Ovary (tissue), 9 donors: ENCODE data around the gene SF3B1. TPM values are rescaled to one million over a fixed set of nuclear protein-coding genes. Genes with fewer than 3 reads are reported as not detected.
A peak's percentile ranks its signal among the peaks of the same experiment; 100 is the strongest.
"Not testable (repeated sequence)": the region's sequence is repeated elsewhere in the genome, so short reads cannot be mapped to it uniquely, and the experiment has no call there.

ENCODE experiments used
- DNase-seq, 5 donors: peaks; one replicate each; pipeline ENCODE4 v3.0.0-alpha.2; 2019 to 2020
- H3K27ac ChIP-seq, 2 donors: fragments of 200-600 bp; one replicate each; pipeline versions ENCODE4 v1.5.1 to v1.8.0; 2019 to 2022
- H3K27me3 ChIP-seq: fragments of 200-600 bp; one replicate; pipeline ENCODE4 v1.8.0; 2022
- H3K36me3 ChIP-seq: fragments of 200-600 bp; sonication (generic); one replicate; pipeline ENCODE4 v1.5.1; 2019
- H3K4me1 ChIP-seq: one replicate; pipeline ENCODE4 v1.8.1; 2013; ENCODE audit warnings: mild to moderate bottlenecking, moderate library complexity; ENCODE audit not compliant: insufficient read depth
- H3K4me3 ChIP-seq: fragments of 200-600 bp; sonication (generic); one replicate; pipeline ENCODE4 v1.5.1; 2017
- H3K9me3 ChIP-seq, 2 donors: fragments of 200-600 bp in 1 of 2; sonication (generic) in 1 of 2; one replicate each; pipeline versions ENCODE4 v1.5.1 to v1.8.1; 2013 to 2019; ENCODE audit warnings: mild to moderate bottlenecking in 1 of 2, moderate library complexity in 1 of 2
- CTCF ChIP-seq, 3 donors: fragments of 450-650 bp in 2 of 3; fragments of 200-600 bp in 1 of 3; IDR thresholded peaks; one replicate each; pipeline versions ENCODE4 v1.5.1 to v1.8.0; 2016 to 2022; ENCODE audit warnings: antibody characterized with exemption in 3 of 3, mild to moderate bottlenecking in 1 of 3
- EP300 ChIP-seq: sonication (generic); formaldehyde crosslinking; IDR thresholded peaks from one replicate; pipeline ENCODE4 v1.6.1; 2017; ENCODE audit warnings: antibody characterized with exemption
- POLR2A ChIP-seq: fragments of 450-650 bp; IDR thresholded peaks from one replicate; pipeline ENCODE4 v1.6.1; 2017; ENCODE audit warnings: antibody characterized with exemption, mild to moderate bottlenecking, moderate library complexity
- WGBS, 3 donors: extraction: QIAGEN DNeasy Blood & Tissue Kit in 1 of 3; methylation state at CpG; one replicate each; pipeline versions ENCODE4 v1.1.5 to v1.1.7; 2013 to 2017; 5-methylcytosine and 5-hydroxymethylcytosine counted together
- intact Hi-C, 4 donors: fragments of 100-400 bp; cut with DNase I; formaldehyde crosslinking; loops; one replicate each; pipeline versions ENCODE4 v1.11.0 to v1.15.1; 2022 to 2023
- polyA plus RNA-seq, 2 donors: library from polyadenylated mRNA; stranded (reverse); fragments of 200-250 nt in 1 of 2; fragments of 350-450 nt in 1 of 2; fragmentation: Illumina TruSeq in 1 of 2; extraction: RNeasy Lipid Tissue Mini Kit (QIAGEN cat#74804) in 1 of 2; gene quantifications; one replicate each; pipeline ENCODE4 v1.2.3, GENCODE V29; 2013 to 2014
- total RNA-seq, 7 donors: library from RNA; depleted of rRNA in 2 of 7; stranded (reverse); fragments of >200 nt in 2 of 7; fragmentation: NEBNext Ultra II Directional in 3 of 7; extraction: Animal tissue kit (Norgen Biotek cat#: 25700) in 3 of 7; gene quantifications; one replicate each; pipeline versions ENCODE4 v1.1.0 to v1.2.4, GENCODE V29; 2016 to 2023
- donor health status: DM: no; HTN: no; CAD: no; lungs with moderate emphysema.
- donor health status: DM: no; HTN: no; CAD: no.
- donor health status: Bipolar disorder and iron deficiency.
- donor health status: DM: yes; HTN: yes; CAD: no.
- donor health status: DM: no; HTN: no; CAD: no.
- donor health status: DM: yes; HTN: yes; CAD: no.

SF3B1 gene
- total and polyA plus RNA-seq, 9 donors: 189 to 336 (median 245) TPM

GRCh38 chr2:197452754-197453122 is 17.9 kb upstream of the SF3B1 start:
- intact Hi-C loops: loop anchor here in 3 of 4 donors (2.0 to 5.0 kb wide), 2 partner anchors 18 to 45 kb away; partner anchors contain the start of genes HSPD1 (in 2 of the 3) and SF3B1 (in 1 of the 3)
- no peaks in the 10 kb centered on the region for H3K9me3 ChIP-seq

GRCh38 chr2:197450935-197451358 is 16.1 kb upstream of the SF3B1 start:
- not testable (repeated sequence) for H3K9me3 ChIP-seq, H3K27me3 ChIP-seq, DNase-seq, H3K27ac ChIP-seq, H3K4me1 ChIP-seq, H3K36me3 ChIP-seq, H3K4me3 ChIP-seq
- WGBS, 3 donors: 84 to 89% (median 87%) methylated on average over 6 of the region's 6 CpGs
- intact Hi-C loops: loop anchor here in 2 of 4 donors (5.0 kb wide), 1 partner anchor 46 kb away; the partner anchor contains the start of gene HSPD1 (in 2 of the 2)

More at GRCh38 chr2:197452754-197453122, 17.9 kb upstream of the SF3B1 start:
- H3K4me3 ChIP-seq: peak overlapping the region; percentile 55
- 2 to 4% (median 2%) methylated on average over 11 of the region's 11 CpGs for WGBS, 3 donors
- no peak for TF ChIP-seq EP300
- TF ChIP-seq CTCF (IDR thresholded peaks at IDR 0.05): no peak
- no peak for TF ChIP-seq POLR2A
- H3K36me3 ChIP-seq: no peaks in the 10 kb centered on the region
- peak overlapping the region; percentile 50 to 99 for H3K27ac ChIP-seq
- no peak for DNase-seq
- peaks cover 3% of the 10 kb centered on the region for H3K4me1 ChIP-seq
- H3K27me3 ChIP-seq: no peaks in the 10 kb centered on the region

GRCh38 chr2:197450465-197450864 is 15.6 kb upstream of the SF3B1 start:
- Histone ChIP-seq H3K9me3 (no peaks in the 10 kb centered on the region), H3K36me3 (no peaks in the 10 kb centered on the region), H3K4me3 (no peak overlapping the region), H3K27me3 (no peaks in the 10 kb centered on the region), H3K4me1 (no peaks in the 10 kb centered on the region), H3K27ac (no peak overlapping the region)
- WGBS, 3 donors: 81 to 89% (median 89%) methylated on average over 25 of the region's 25 CpGs
- TF ChIP-seq EP300 (no peak), CTCF (IDR thresholded peaks at IDR 0.05) (no peak), POLR2A (no peak)
- peak in 1 of 5 donors; percentile 28 for DNase-seq
- intact Hi-C loops: loop anchor here in 2 of 4 donors (5.0 kb wide), 1 partner anchor 47 kb away; the partner anchor contains the start of gene HSPD1 (in 2 of the 2)

- no peaks in the 10 kb centered on the region for H3K4me1 ChIP-seq
- DNase-seq: no peak
- no peaks in the 10 kb centered on the region for H3K9me3 ChIP-seq
- intact Hi-C loops: no loop called here
- H3K4me3 ChIP-seq: no peak overlapping the region
- no peak overlapping the region for H3K27ac ChIP-seq
- H3K36me3 ChIP-seq: no peaks in the 10 kb centered on the region
- no peak for TF ChIP-seq EP300
- TF ChIP-seq POLR2A: no peak
- TF ChIP-seq CTCF (IDR thresholded peaks at IDR 0.05): no peak
- no peaks in the 10 kb centered on the region for H3K27me3 ChIP-seq
These were observed 12.0 kb upstream of the SF3B1 start for GRCh38 chr2:197446844-197447243.

GRCh38 chr2:197445746-197446145 is 10.9 kb upstream of the SF3B1 start:
- Histone ChIP-seq H3K27me3 (no peaks in the 10 kb centered on the region), H3K4me1 (no peaks in the 10 kb centered on the region), H3K4me3 (no peak overlapping the region), H3K9me3 (no peaks in the 10 kb centered on the region), H3K27ac (no peak overlapping the region), H3K36me3 (no peaks in the 10 kb centered on the region)
- 53 to 60% (median 59%) methylated on average over 1 of the region's 1 CpG for WGBS, 3 donors
- no peak for TF ChIP-seq CTCF (IDR thresholded peaks at IDR 0.05)
- TF ChIP-seq EP300: no peak
- no peak for TF ChIP-seq POLR2A
- no peak for DNase-seq
- intact Hi-C loops: no loop called here
